GM18526 (cell line): ENCODE results near the gene MAGI3.

Source experiments
- POLR2A ChIP-seq: IDR thresholded peaks from 3 replicates; pipeline ENCODE4 v1.6.1; 2011; ENCODE audit not compliant: insufficient read length; ENCODE audit errors: extremely low read depth

Gene MAGI3

GRCh38 chr1:113389953-113390834, at the start of gene MAGI3:
Gene MAGI3 (plus strand): TSS chr1:113390515. CDS start chr1:113391034, 519 bp downstream.
- TF ChIP-seq POLR2A: no peak

GRCh38 chr1:113353580-113353979, 36.7 kb upstream of the MAGI3 start:
- no peak for TF ChIP-seq POLR2A

- TF ChIP-seq POLR2A: no peak
These were observed 26.4 kb upstream of the MAGI3 start for GRCh38 chr1:113363935-113364334.

GRCh38 chr1:113369040-113369439, 21.3 kb upstream of the MAGI3 start:
- no peak for TF ChIP-seq POLR2A

- TF ChIP-seq POLR2A: no peak
These were observed 20.6 kb upstream of the MAGI3 start for GRCh38 chr1:113369699-113370098.

- no peak for TF ChIP-seq POLR2A
These were observed 19.4 kb upstream of the MAGI3 start for GRCh38 chr1:113370868-113371267.

- TF ChIP-seq POLR2A: no peak
These were observed 17.8 kb upstream of the MAGI3 start for GRCh38 chr1:113372546-113372945.

- no peak for TF ChIP-seq POLR2A
These were observed 16.7 kb upstream of the MAGI3 start for GRCh38 chr1:113373644-113374043.

- no peak for TF ChIP-seq POLR2A
These were observed 14.4 kb upstream of the MAGI3 start for GRCh38 chr1:113375878-113376277.

GRCh38 chr1:113380075-113380474, 10.2 kb upstream of the MAGI3 start:
- TF ChIP-seq POLR2A: no peak

- TF ChIP-seq POLR2A: no peak
These were observed 2.2 kb upstream of the MAGI3 start for GRCh38 chr1:113388017-113388620.

GRCh38 chr1:113388621-113389358, 1.5 kb upstream of the MAGI3 start:
- TF ChIP-seq POLR2A: no peak

- no peak for TF ChIP-seq POLR2A
These were observed 859 bp upstream of the MAGI3 start for GRCh38 chr1:113389359-113389952.

- TF ChIP-seq POLR2A: no peak
These were observed 745 bp downstream of the MAGI3 start for GRCh38 chr1:113390871-113391648.
